GM19351 (cell line): ENCODE results near the gene GIMAP6.
A peak's percentile ranks its signal among the peaks of the same experiment; 100 is the strongest.
"Not testable (repeated sequence)": the region's sequence is repeated elsewhere in the genome, so short reads cannot be mapped to it uniquely, and the experiment has no call there.

Source experiments
- ATAC-seq: cut with Tn5 transposase; IDR thresholded peaks from one replicate; pipeline ENCODE4 v1.9.1; 2021; ENCODE audit warnings: mild to moderate bottlenecking, moderate library complexity; ENCODE audit not compliant: unreplicated experiment

GIMAP6 gene

DNA sequence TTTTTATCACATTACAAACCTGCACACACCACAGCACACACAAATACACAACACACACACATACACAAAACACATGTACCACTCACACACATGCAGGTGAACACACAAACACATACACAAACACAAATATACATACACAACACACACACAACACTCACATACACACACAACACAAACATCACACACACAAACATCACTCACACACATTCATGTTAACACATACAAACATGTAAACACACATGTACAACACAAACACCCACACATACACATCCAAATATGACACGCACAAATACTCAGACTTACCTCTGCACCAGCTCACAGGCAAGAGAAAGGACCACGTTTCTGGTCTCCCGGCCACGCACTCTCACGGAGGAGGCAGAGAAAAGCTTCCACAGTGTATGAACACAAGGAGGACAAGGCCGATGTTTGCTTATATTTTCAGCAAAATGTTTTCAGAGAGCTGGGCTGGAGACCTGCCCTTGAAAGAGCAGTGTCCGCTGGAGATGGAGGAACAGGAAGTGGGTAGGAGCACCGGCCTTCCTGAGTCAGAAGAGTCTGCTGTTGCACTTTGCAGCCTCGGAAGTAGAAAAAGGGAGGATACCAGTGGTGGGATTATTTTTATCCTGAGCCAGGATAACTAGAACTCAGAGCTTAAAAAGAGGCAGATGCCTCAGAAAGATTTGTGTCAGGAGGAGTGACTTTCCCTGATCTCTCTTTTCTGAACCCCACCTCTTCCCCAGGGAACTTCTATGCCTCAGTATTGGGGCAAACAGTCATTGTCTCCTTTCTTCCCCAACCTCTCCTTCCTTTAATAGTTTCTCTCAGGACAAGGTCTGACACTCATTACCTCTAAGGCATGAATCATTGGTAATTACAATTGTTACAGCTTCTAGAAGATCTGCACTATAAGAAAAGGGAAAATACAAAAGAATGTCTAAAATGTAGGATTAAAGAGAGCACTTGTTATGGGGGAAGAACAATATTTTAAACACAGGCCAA is at the start of gene GIMAP6:
GIMAP6 (minus strand) TSS at position 520 of the 999 bp plus-strand sequence. CDS start 2,243 bp downstream, outside the sequence.
- peak; percentile 82 for ATAC-seq

DNA sequence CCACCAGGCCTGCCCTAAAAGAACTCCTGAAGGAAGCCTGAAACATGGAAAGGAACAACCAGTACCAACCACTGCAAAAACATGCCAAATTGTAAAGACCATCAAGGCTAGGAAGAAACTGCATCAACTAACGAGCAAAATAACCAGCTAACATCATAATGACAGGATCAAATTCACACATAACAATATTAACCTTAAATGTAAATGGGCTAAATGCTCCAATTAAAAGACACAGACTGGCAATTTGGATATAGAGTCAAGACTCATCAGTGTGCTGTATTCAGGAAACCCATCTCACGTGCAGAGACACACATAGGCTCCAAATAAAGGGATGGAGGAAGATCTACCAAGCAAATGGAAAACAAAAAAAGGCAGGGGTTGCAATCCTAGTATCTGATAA is 48.2 kb upstream of the GIMAP6 start:
- not testable (repeated sequence) for ATAC-seq

- not testable (repeated sequence) for ATAC-seq
Measured at GRCh38 chr7:150678601-150679000, 46.4 kb upstream of the GIMAP6 start.

DNA sequence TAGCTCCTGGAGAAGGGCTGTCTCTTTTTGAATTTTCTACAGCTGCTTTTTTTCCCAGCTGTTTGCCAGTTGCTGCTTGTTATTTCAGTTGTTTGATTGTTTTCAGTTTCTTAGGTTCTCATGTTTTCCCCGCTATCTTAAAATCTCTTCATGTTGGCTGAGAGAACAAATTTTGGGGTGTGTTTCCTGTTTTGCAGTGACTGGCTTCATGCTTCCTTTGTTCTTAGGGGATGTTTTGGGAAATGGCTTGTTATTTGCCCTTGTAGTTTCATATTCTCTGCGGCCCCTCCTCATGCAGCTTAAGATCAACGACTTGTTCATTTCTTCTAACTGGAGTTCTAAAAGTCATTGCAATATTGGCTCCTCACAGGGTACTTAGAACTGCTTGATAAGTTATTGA is 44.7 kb upstream of the GIMAP6 start:
- ATAC-seq, result not testable (repeated sequence)

- ATAC-seq, result not testable (repeated sequence)
Measured at GRCh38 chr7:150676276-150676675, 44.1 kb upstream of the GIMAP6 start.

DNA sequence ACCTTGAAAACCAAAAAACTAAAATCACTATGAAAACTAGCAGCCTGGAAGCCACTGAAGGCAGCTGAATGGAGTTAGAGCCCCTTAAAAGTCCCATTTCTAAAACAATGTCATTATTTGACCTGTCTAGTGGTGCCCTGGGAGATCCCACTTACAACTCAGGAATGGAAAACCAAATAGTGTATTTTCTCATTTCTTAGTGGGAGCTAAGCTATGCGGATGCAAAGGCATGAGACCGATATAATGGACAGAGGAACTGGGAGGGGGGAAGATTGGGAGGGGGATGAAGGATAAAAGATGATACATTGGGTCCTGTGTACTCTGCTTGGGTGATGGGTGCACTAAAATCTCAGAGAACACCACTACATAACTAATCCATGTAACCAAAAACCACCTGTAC is 43.5 kb upstream of the GIMAP6 start:
- no peak for ATAC-seq

DNA sequence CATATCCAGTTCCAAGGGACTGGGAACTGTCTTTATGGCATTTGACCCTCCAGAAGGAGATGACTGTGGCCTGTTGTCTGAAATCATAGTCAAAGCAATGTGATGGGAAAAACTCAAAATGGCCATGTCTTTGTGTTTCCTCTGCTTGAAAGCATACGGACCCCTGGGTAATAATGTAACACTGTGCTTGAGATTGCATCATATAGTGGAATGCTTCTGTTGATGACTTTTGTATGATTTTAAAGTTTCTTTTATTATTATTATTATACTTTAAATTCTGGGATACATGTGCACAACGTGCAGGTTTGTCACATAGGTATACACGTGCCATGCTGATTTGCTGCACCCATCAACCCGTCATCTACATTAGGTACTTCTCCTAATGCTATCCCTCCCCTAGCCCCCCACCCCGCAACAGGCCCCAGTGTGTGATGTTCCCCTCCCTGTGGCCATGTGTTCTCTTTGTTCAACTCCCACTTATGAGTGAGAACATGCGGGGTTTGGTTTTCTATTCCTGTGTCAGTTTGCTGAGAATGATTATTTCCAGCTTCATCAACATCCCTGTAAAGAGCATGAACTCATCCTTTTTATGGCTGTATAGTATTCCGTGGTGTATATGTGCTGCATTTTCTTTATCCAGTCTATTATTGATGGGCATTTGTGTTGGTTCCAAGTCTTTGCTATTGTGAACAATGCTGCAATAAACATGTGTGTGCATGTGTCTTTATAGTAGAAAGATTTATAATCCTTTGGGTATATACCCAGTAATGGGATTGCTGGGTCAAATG is 39.8 kb upstream of the GIMAP6 start:
- ATAC-seq, result not testable (repeated sequence)

- no peak for ATAC-seq
Measured at GRCh38 chr7:150668977-150669376, 36.8 kb upstream of the GIMAP6 start.

GRCh38 chr7:150668472-150668911 is 36.3 kb upstream of the GIMAP6 start:
- peak; percentile 68 for ATAC-seq

- no peak for ATAC-seq
Measured at GRCh38 chr7:150666412-150666811, 34.2 kb upstream of the GIMAP6 start.

GRCh38 chr7:150665896-150666295 is 33.7 kb upstream of the GIMAP6 start:
- ATAC-seq, result no peak

DNA sequence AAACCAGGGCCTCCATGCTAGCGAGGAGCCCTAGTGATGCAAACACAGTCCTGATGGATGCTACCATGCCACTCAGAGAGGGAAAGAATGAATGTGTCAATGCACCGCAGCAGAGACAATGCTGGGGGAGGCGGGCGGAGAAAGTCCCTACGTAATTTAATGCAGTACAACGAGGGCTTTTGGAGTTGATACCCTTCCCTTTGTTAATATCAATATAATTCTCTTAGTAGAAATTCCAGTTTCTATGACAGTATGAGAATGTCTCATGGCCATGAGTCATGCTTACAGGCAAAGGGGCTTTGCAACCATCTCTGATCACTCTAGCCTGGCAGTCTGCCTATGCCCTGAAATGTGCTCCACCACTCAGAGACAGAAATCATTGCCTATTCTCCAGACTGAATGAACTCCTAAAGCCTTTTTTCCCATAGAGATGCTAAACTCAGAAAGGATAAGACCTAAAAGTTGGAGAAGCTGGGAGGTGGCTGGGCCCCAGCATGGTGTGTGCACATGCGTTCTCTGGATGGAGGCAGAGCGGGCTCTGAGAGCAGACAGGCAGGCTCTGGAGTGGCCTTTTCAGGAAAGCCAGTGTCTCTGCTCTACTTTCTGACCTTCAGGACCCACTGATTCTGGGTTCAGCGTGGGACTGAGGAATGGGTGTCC is 33.0 kb upstream of the GIMAP6 start:
- ATAC-seq, result no peak

DNA sequence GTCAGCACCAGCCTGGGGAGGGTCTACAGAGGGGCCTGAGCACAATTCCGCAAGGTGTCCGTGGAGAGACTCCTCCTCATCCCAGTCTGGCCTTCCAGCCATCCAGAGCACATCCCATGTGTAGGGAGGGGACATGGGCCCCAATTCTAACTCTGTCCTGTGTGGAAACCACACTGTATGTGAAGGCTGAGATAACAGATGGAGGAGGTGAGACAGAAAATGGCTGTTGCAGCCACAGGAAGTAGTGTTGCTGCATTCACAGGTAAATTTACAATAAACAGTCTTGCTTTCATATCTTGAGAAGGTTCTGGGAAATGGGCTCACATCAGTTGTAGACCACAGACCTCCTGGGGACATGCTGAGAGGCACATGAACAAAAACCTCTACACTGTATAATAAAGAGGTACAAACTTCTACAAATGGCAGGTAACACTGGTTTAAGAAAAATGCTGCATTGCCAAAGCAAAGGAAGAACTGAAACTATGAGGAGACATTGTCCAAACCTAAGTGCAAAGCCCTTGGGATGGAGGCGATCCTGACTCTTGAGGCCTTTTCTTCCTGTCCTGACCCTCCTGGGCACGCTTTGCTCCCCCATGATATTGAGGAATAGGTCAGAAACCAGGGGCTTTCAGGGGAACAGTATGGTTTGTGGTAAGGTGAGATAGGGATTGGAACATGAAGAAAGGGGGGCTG is 31.8 kb upstream of the GIMAP6 start:
- peak; percentile 42 for ATAC-seq

DNA sequence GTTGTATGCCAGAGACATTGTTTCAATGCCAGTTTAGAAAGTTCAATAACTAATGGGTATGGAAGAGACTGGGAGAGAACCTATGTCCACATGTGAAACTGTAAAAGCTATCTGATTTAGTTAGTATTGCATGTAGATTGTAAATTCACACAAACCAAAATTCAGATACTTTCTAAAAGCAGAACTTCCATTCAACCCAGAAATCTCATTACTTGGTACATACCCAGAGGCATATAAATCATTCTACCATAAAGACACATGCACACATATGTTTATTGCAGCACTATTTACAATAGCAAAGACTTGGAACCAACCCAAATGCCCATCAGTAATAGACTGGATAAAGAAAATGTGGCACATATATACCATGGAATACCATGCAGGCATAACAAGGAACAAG is 30.6 kb upstream of the GIMAP6 start:
- not testable (repeated sequence) for ATAC-seq

- ATAC-seq, result no peak
Measured at GRCh38 chr7:150660939-150661613, 28.9 kb upstream of the GIMAP6 start.

DNA sequence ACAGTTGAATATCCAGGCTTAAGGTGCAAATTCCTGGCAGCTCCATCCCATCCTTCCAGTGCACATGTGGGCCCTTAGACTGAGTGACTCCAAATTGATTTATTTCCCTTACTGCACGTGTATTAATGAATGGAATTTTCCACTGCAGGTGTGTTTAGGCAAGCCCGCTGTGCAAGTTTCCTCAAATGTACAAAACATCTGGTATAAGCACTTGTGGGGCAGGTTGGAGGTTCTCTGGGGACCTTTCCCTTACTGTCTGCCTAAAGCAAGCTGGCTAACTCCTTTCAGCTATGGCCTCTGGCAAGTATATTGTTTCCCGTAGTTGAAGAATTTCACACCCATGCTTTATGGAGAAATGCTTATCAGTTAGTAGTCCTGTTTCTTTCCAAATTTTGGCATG is 25.3 kb upstream of the GIMAP6 start:
- ATAC-seq, result no peak

GRCh38 chr7:150656047-150656446 is 23.9 kb upstream of the GIMAP6 start:
- ATAC-seq, result no peak

DNA sequence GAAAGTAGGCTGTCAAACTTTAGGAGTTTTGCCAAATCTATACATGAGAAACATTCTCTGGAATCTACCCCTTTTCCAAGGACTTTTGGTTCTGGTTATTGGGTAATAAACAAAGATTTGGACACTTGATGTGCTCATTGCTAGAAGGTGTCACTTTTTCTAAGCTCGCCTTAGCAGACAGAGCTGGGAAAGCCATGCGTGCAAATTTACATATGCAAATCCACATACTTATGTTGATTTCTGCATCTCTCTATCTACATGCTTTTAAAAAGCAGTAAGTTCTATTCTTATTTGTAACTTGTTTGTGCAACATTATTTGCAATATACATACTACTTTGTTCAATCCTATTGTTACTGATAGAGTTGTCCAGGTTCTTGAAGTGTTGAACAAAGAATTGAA is 22.5 kb upstream of the GIMAP6 start:
- ATAC-seq, result no peak

GRCh38 chr7:150649080-150649385 is 16.8 kb upstream of the GIMAP6 start:
- ATAC-seq, result no peak
